CD4-positive, alpha-beta memory T cell (primary cell): Measurements from ENCODE around the gene LACTBL1. TPM values are rescaled to one million over a fixed set of nuclear protein-coding genes. Genes with fewer than 3 reads are reported as not detected.

Experiments
- CTCF ChIA-PET: fragments of 350-600 bp; sonication (Branson Sonifier 250); formaldehyde crosslinking; loops from one replicate; lab custom pipeline; 2021; ENCODE audit warnings: inconsistent platforms; ENCODE audit not compliant: partially characterized antibody; lab: Charles Lee
- POLR2A ChIA-PET: fragments of 350-600 bp; sonication (Branson Sonifier 250); formaldehyde crosslinking; loops from one replicate; lab custom pipeline; 2021; ENCODE audit not compliant: partially characterized antibody; lab: Charles Lee
- DNase-seq, 5 donors: peaks; one replicate each; pipeline versions ENCODE4 v3.0.0 to v3.0.0-alpha.2; 2020 to 2022; ENCODE audit warnings: mixed read lengths in 1 of 5
- H3K27ac ChIP-seq: one replicate; pipeline ENCODE4 v1.7.0; 2013; ENCODE audit warnings: low read depth, low read length
- H3K27me3 ChIP-seq: 2 replicates; pipeline ENCODE4 v1.7.0; 2013; ENCODE audit warnings: mild to moderate bottlenecking, low read length, moderate library complexity; ENCODE audit not compliant: insufficient read depth
- H3K36me3 ChIP-seq: 2 replicates; pipeline ENCODE4 v1.7.0; 2013; ENCODE audit warnings: mild to moderate bottlenecking, low read length, moderate library complexity; ENCODE audit not compliant: insufficient read depth
- H3K4me1 ChIP-seq: 2 replicates; pipeline ENCODE4 v1.7.0; 2013; ENCODE audit warnings: mild to moderate bottlenecking, low read length, moderate library complexity; ENCODE audit not compliant: insufficient read depth
- H3K4me3 ChIP-seq, 2 donors: one replicate each; pipeline ENCODE4 v1.7.0; 2013; ENCODE audit warnings: low read length in 2 of 2, mild to moderate bottlenecking in 1 of 2
- H3K9me3 ChIP-seq, 2 donors: one replicate each; pipeline ENCODE4 v1.7.0; 2013; ENCODE audit warnings: low read length in 2 of 2, control low read depth in 1 of 2; ENCODE audit not compliant: control insufficient read depth in 1 of 2
- H3K27ac Mint-ChIP-seq, 7 donors: one replicate each; pipeline ENCODE4 v1.8.0; 2020 to 2021; ENCODE audit warnings: mixed read lengths in 7 of 7, mild to moderate bottlenecking in 6 of 7, inconsistent platforms in 3 of 7, moderate library complexity in 3 of 7
- H3K27me3 Mint-ChIP-seq, 2 donors: one replicate each; pipeline ENCODE4 v1.8.0; 2020 to 2021; ENCODE audit warnings: mixed read lengths in 2 of 2
- H3K36me3 Mint-ChIP-seq, 2 donors: one replicate each; pipeline ENCODE4 v1.8.0; 2020 to 2021; ENCODE audit warnings: mixed read lengths in 2 of 2, inconsistent platforms in 1 of 2, mild to moderate bottlenecking in 1 of 2
- H3K4me1 Mint-ChIP-seq, 4 donors: one replicate each; pipeline ENCODE4 v1.8.0; 2020 to 2021; ENCODE audit warnings: mixed read lengths in 4 of 4, mild to moderate bottlenecking in 1 of 4
- H3K4me3 Mint-ChIP-seq, 8 donors: one replicate each; pipeline ENCODE4 v1.8.0; 2020 to 2021; ENCODE audit warnings: mixed read lengths in 8 of 8, mild to moderate bottlenecking in 7 of 8, moderate library complexity in 6 of 8, inconsistent platforms in 3 of 8
- H3K9me3 Mint-ChIP-seq, 8 donors: one replicate each; pipeline ENCODE4 v1.8.0; 2020 to 2021; ENCODE audit warnings: mixed read lengths in 8 of 8, mild to moderate bottlenecking in 5 of 8, inconsistent platforms in 3 of 8, moderate library complexity in 1 of 8
- intact Hi-C: fragments of 100-400 bp; cut with micrococcal nuclease; formaldehyde crosslinking; loops from one replicate; pipeline ENCODE4 v1.15.1; 2023
- polyA plus RNA-seq, 2 donors: library from polyadenylated mRNA; unstranded; fragments of 300-500 nt; fragmentation: Illumina TruSeq; gene quantifications; one replicate each; pipeline ENCODE4 v1.2.3, GENCODE V29; 2021
- total RNA-seq, 2 experiments: library from RNA; stranded (reverse); gene quantifications; one replicate each; pipeline ENCODE4 v1.2.3, GENCODE V29; 2021

LACTBL1 gene
- total and polyA plus RNA-seq, 4 experiments from 2014 or later: not detected

GRCh38 chr1:22978299-22978698 lies 5.6 kb upstream of the LACTBL1 start:
- CTCF ChIA-PET: interaction anchor here (1.7 kb wide), 1 partner anchor 206 kb away, joined by 5 read pairs; no protein-coding TSS in a partner anchor
- Histone ChIP-seq H3K36me3 (no peaks in the 10 kb centered on the region), H3K27me3 (peaks cover 9% of the 10 kb centered on the region), H3K4me3 (no peak overlapping the region), H3K9me3 (no peaks in the 10 kb centered on the region), H3K4me1 (no peaks in the 10 kb centered on the region), H3K27ac (no peak overlapping the region)
- no peak overlapping the region for H3K4me3 Mint-ChIP-seq
- no peaks in the 10 kb centered on the region for H3K9me3 Mint-ChIP-seq
- no peak overlapping the region for H3K27ac Mint-ChIP-seq
- H3K27me3 Mint-ChIP-seq: peaks cover 16 to 17% of the 10 kb centered on the region in 2 donors
- no peaks in the 10 kb centered on the region for H3K36me3 Mint-ChIP-seq
- POLR2A ChIA-PET: no interaction called here
- intact Hi-C loops: no loop called here
- no peak for DNase-seq
- no peaks in the 10 kb centered on the region for H3K4me1 Mint-ChIP-seq

GRCh38 chr1:22976461-22977243 lies 4.0 kb upstream of the LACTBL1 start:
- Mint-ChIP-seq H3K27me3 (peaks cover 16 to 23% of the 10 kb centered on the region in 2 donors), H3K27ac (no peak overlapping the region), H3K36me3 (no peaks in the 10 kb centered on the region), H3K4me1 (no peaks in the 10 kb centered on the region), H3K9me3 (no peaks in the 10 kb centered on the region), H3K4me3 (no peak overlapping the region)
- Histone ChIP-seq H3K4me1 (no peaks in the 10 kb centered on the region), H3K4me3 (no peak overlapping the region), H3K27ac (no peak overlapping the region), H3K36me3 (no peaks in the 10 kb centered on the region), H3K9me3 (no peaks in the 10 kb centered on the region), H3K27me3 (peaks cover 18% of the 10 kb centered on the region)
- POLR2A ChIA-PET: no interaction called here
- intact Hi-C loops: no loop called here
- CTCF ChIA-PET: interaction anchor here (1.1 kb wide), 1 partner anchor 122 kb away, joined by 3 read pairs; no protein-coding TSS in a partner anchor
- DNase-seq: peak; percentile 32 to 44 (median 33)

- H3K4me3 ChIP-seq: no peak overlapping the region
- H3K4me1 ChIP-seq: no peaks in the 10 kb centered on the region
- no peak for DNase-seq
- peaks cover 23% of the 10 kb centered on the region for H3K27me3 ChIP-seq
- intact Hi-C loops: no loop called here
- H3K4me1 Mint-ChIP-seq: no peaks in the 10 kb centered on the region
- H3K27me3 Mint-ChIP-seq: peaks cover 22 to 28% of the 10 kb centered on the region in 2 donors
- H3K9me3 ChIP-seq: no peaks in the 10 kb centered on the region
- H3K27ac ChIP-seq: no peak overlapping the region
- no peaks in the 10 kb centered on the region for H3K36me3 Mint-ChIP-seq
- H3K4me3 Mint-ChIP-seq: no peak overlapping the region
- no peaks in the 10 kb centered on the region for H3K36me3 ChIP-seq
- CTCF ChIA-PET: interaction anchor here (1.1 kb wide), 1 partner anchor 123 kb away, joined by 3 read pairs; no protein-coding TSS in a partner anchor
- H3K9me3 Mint-ChIP-seq: no peaks in the 10 kb centered on the region
- H3K27ac Mint-ChIP-seq: no peak overlapping the region
- POLR2A ChIA-PET: no interaction called here
Observed at GRCh38 chr1:22976127-22976460, 3.4 kb upstream of the LACTBL1 start.

- peaks cover 22 to 30% of the 10 kb centered on the region in 2 donors for H3K27me3 Mint-ChIP-seq
- no peak for DNase-seq
- no peaks in the 10 kb centered on the region for H3K9me3 ChIP-seq
- H3K4me1 ChIP-seq: no peaks in the 10 kb centered on the region
- H3K27ac ChIP-seq: no peak overlapping the region
- no peak overlapping the region for H3K27ac Mint-ChIP-seq
- H3K36me3 Mint-ChIP-seq: no peaks in the 10 kb centered on the region
- H3K4me1 Mint-ChIP-seq: no peaks in the 10 kb centered on the region
- H3K36me3 ChIP-seq: no peaks in the 10 kb centered on the region
- peaks cover 23% of the 10 kb centered on the region for H3K27me3 ChIP-seq
- intact Hi-C loops: no loop called here
- no peak overlapping the region for H3K4me3 ChIP-seq
- ChIA-PET CTCF (interaction anchor here (1.1 kb wide), 1 partner anchor 123 kb away, joined by 3 read pairs; no protein-coding TSS in a partner anchor), POLR2A (no interaction called here)
- H3K9me3 Mint-ChIP-seq: no peaks in the 10 kb centered on the region
- no peak overlapping the region for H3K4me3 Mint-ChIP-seq
Observed at GRCh38 chr1:22975694-22976093, 3.0 kb upstream of the LACTBL1 start.

- no peak for DNase-seq
- no peak overlapping the region for H3K4me3 Mint-ChIP-seq
- no peaks in the 10 kb centered on the region for H3K4me1 Mint-ChIP-seq
- H3K27me3 Mint-ChIP-seq: peaks cover 38 to 41% of the 10 kb centered on the region in 2 donors
- H3K27ac Mint-ChIP-seq: no peak overlapping the region
- Histone ChIP-seq H3K4me3 (no peak overlapping the region), H3K27ac (no peak overlapping the region), H3K4me1 (no peaks in the 10 kb centered on the region), H3K27me3 (peaks cover 30% of the 10 kb centered on the region), H3K9me3 (no peaks in the 10 kb centered on the region), H3K36me3 (no peaks in the 10 kb centered on the region)
- peaks cover 0 to 7% (median 1%) of the 10 kb centered on the region in 8 donors for H3K9me3 Mint-ChIP-seq
- intact Hi-C loops: no loop called here
- no peaks in the 10 kb centered on the region for H3K36me3 Mint-ChIP-seq
- CTCF ChIA-PET: interaction anchor here (1.4 kb wide), 1 partner anchor 8 kb away, joined by 7 read pairs; no protein-coding TSS in a partner anchor
- POLR2A ChIA-PET: interaction anchor here (0.7 kb wide), 1 partner anchor 30 kb away, joined by 3 read pairs; no protein-coding TSS in a partner anchor
Observed at GRCh38 chr1:22971611-22972405, 858 bp downstream of the LACTBL1 start.

GRCh38 chr1:22971161-22971560 lies 1.5 kb downstream of the LACTBL1 start:
- Histone ChIP-seq H3K27ac (no peak overlapping the region), H3K4me3 (no peak overlapping the region), H3K9me3 (no peaks in the 10 kb centered on the region), H3K36me3 (no peaks in the 10 kb centered on the region), H3K27me3 (peaks cover 28% of the 10 kb centered on the region), H3K4me1 (no peaks in the 10 kb centered on the region)
- intact Hi-C loops: no loop called here
- Mint-ChIP-seq H3K27ac (no peak overlapping the region), H3K27me3 (peaks cover 36 to 41% of the 10 kb centered on the region in 2 donors), H3K4me1 (no peaks in the 10 kb centered on the region), H3K36me3 (peaks cover 0 to 5% of the 10 kb centered on the region in 2 donors), H3K4me3 (no peak overlapping the region), H3K9me3 (peaks cover 4 to 13% (median 8%) of the 10 kb centered on the region in 8 donors)
- ChIA-PET CTCF (no interaction called here), POLR2A (interaction anchor here (0.7 kb wide), 1 partner anchor 31 kb away, joined by 3 read pairs; no protein-coding TSS in a partner anchor)
- DNase-seq: no peak

GRCh38 chr1:22970096-22970495 lies 2.6 kb downstream of the LACTBL1 start:
- H3K27ac ChIP-seq: no peak overlapping the region
- POLR2A ChIA-PET: no interaction called here
- intact Hi-C loops: no loop called here

More at GRCh38 chr1:22970096-22970495, 2.6 kb downstream of the LACTBL1 start:
- Mint-ChIP-seq H3K9me3 (peaks cover 4 to 21% (median 11%) of the 10 kb centered on the region in 8 donors), H3K4me1 (no peaks in the 10 kb centered on the region), H3K36me3 (peaks cover 0 to 5% of the 10 kb centered on the region in 2 donors), H3K27ac (no peak overlapping the region), H3K27me3 (peaks cover 36 to 38% of the 10 kb centered on the region in 2 donors), H3K4me3 (no peak overlapping the region)
- no peaks in the 10 kb centered on the region for H3K4me1 ChIP-seq
- CTCF ChIA-PET: no interaction called here
- H3K4me3 ChIP-seq: no peak overlapping the region
- no peaks in the 10 kb centered on the region for H3K36me3 ChIP-seq
- no peaks in the 10 kb centered on the region for H3K9me3 ChIP-seq
- DNase-seq: no peak
- H3K27me3 ChIP-seq: peaks cover 21% of the 10 kb centered on the region
